Stomach smooth muscle (tissue), 2 donors: ENCODE results near the gene SP8.
A peak's percentile ranks its signal among the peaks of the same experiment; 100 is the strongest.
"Not testable (repeated sequence)": the region's sequence is repeated elsewhere in the genome, so short reads cannot be mapped to it uniquely, and the experiment has no call there.

Source experiments
- H3K27ac ChIP-seq: one replicate; pipeline ENCODE4 v1.7.0; 2013; ENCODE audit warnings: mild to moderate bottlenecking, low read length, inconsistent platforms
- H3K27me3 ChIP-seq, 2 donors: one replicate each; pipeline ENCODE4 v1.7.0; 2013; ENCODE audit warnings: low read length in 2 of 2; ENCODE audit not compliant: insufficient read depth in 2 of 2, control insufficient read depth in 1 of 2
- H3K36me3 ChIP-seq, 2 donors: one replicate each; pipeline ENCODE4 v1.7.0; 2013; ENCODE audit warnings: low read length in 2 of 2; ENCODE audit not compliant: control insufficient read depth in 2 of 2, insufficient read depth in 2 of 2
- H3K4me1 ChIP-seq: one replicate; pipeline ENCODE4 v1.7.0; 2013; ENCODE audit warnings: low read length; ENCODE audit not compliant: control insufficient read depth, insufficient read depth
- H3K4me3 ChIP-seq, 2 donors: one replicate each; pipeline ENCODE4 v1.7.0; 2013; ENCODE audit warnings: low read length in 2 of 2
- H3K9ac ChIP-seq, 2 donors: one replicate each; pipeline ENCODE4 v1.7.0; 2013; ENCODE audit warnings: low read length in 2 of 2, mild to moderate bottlenecking in 1 of 2
- H3K9me3 ChIP-seq, 2 donors: one replicate each; pipeline ENCODE4 v1.7.0; 2013; ENCODE audit warnings: low read length in 2 of 2; ENCODE audit not compliant: control insufficient read depth in 2 of 2
- donor health status: healthy.
- donor health status: Pancreatic carcinoma.

The SP8 gene

DNA sequence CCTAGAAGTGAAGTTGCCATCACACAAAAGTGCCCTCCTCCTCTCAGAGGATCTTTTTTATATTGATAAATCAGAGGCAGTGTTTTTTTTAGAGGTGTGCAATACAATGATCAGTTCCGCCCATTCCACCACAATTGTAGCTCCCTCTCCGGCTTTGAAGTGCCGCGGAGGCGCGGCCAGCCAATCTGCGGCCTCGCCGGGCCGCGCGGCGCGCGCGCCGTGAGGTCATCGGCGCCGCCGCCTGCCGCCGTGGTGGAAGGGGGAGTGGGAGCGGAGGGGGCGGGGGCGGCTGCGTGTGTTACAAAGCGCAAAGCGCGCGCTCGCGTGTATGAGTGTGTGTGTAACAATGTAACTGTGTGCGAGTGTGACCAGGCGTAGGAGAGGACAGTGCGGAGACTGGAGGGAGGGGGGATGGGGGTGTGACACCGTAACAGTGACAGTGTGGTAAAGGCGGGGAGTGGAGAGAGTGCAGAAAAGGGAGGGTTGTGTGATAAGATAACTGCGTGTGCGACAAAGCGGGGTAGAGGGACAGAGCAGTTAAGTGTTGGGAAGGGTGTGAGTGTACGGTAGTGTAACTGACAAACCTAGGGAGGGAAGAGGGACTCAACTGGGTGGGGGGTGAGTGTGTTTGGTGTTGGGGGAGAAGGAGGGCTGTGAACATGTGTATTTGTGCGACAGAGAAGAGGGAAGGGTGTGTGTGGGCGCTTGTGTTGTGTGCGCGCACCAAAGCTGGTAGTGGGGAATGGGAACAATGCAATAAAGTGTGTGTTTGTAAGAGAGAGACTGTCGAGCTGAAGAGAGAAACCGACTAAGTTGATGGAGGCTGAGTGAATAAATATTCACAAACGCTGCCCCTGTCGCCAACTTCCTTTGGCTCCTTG, at the start of gene SP8:
TSS of gene SP8 (minus strand) at position 108 of the 881 bp plus-strand sequence. CDS start at position 20, 88 bp downstream.
- Histone ChIP-seq H3K4me3 (peak within 1 kb of the TSS in 1 of 2 donors; percentile 44), H3K36me3 (no peaks in the 10 kb centered on the region), H3K27me3 (peaks cover 64 to 96% of the 10 kb centered on the region in 2 donors), H3K4me1 (peaks cover 20% of the 10 kb centered on the region), H3K27ac (no peak within 1 kb of the TSS), H3K9me3 (peaks cover 0 to 3% of the 10 kb centered on the region in 2 donors), H3K9ac (no peak within 1 kb of the TSS)

GRCh38 chr7:20836424-20836823, 49.7 kb upstream of the SP8 start:
- H3K4me3 ChIP-seq, H3K4me1 ChIP-seq, H3K27ac ChIP-seq, H3K9ac ChIP-seq, H3K9me3 ChIP-seq, H3K27me3 ChIP-seq, H3K36me3 ChIP-seq: not testable (repeated sequence)

GRCh38 chr7:20835111-20835750, 48.5 kb upstream of the SP8 start:
- Histone ChIP-seq H3K27ac (no peak overlapping the region), H3K36me3 (no peaks in the 10 kb centered on the region), H3K4me1 (no peaks in the 10 kb centered on the region), H3K27me3 (peaks cover 0 to 2% of the 10 kb centered on the region in 2 donors), H3K9ac (no peak overlapping the region), H3K9me3 (no peaks in the 10 kb centered on the region), H3K4me3 (no peak overlapping the region)

DNA sequence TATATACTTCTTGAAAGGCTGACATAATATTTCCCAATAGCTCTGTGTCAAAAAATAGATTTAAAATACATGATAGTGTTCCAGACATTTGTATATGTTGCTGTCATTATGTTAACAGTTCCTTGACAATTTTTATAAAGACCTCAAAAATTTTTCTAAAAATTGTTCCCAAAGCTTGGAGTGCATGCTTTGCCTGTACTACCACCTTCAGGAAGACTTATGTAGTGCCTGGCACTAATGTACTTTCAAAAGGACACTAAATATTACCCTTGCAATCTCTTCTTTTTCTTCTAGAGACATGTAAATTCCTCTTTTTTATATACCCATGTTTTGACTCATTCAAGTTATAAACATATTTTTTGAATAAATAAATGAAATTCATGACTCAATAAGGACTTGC, 48.0 kb upstream of the SP8 start:
- H3K4me3 ChIP-seq: no peak overlapping the region
- H3K27ac ChIP-seq: no peak overlapping the region
- H3K9me3 ChIP-seq: no peaks in the 10 kb centered on the region
- no peaks in the 10 kb centered on the region for H3K36me3 ChIP-seq
- H3K27me3 ChIP-seq: peaks cover 0 to 2% of the 10 kb centered on the region in 2 donors
- no peaks in the 10 kb centered on the region for H3K4me1 ChIP-seq
- H3K9ac ChIP-seq: no peak overlapping the region

DNA sequence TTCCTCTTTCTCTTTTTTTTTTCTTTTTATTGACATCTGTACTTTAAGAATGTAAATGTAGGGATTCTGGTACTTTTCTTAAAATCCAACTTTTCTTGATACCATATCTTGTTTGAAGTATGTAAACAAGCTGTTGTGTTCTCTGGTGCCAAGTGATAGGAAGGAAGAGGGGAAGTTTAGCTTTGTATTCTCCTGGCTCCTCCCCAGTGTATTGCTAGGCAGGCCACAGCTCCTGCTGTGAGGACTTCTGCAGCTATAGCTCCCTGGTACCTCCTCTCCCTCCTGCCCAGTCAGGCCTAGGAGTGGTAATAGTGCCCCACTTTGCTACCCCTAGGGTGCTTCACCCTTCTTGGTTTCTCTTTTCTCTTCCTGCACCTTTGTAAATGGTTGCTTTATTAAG, 45.3 kb upstream of the SP8 start:
- H3K36me3 ChIP-seq: no peaks in the 10 kb centered on the region
- H3K27ac ChIP-seq: no peak overlapping the region
- peaks cover 0 to 2% of the 10 kb centered on the region in 2 donors for H3K27me3 ChIP-seq

DNA sequence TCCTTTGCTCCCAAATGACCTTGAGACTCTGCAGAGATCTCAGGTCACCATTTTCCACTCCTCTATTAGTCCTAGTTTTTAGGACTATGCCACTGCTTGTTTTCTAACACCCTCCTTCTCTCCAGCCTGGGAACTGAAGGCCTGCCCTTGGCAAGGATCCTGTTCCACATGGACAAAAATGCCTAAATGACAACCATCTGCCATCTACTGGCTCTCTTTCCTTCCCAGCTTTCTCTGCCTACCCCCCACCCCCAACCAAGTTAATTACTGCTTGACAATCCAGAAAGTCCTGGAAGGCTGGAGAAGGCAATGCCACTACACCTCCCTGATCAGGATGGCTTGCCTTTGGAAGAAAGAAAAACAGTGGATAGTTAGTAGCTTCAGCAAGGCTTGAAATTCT, 44.8 kb upstream of the SP8 start:
- Histone ChIP-seq H3K9ac (no peak overlapping the region), H3K27me3 (peaks cover 0 to 4% of the 10 kb centered on the region in 2 donors), H3K4me3 (no peak overlapping the region), H3K27ac (no peak overlapping the region), H3K36me3 (no peaks in the 10 kb centered on the region), H3K4me1 (no peaks in the 10 kb centered on the region), H3K9me3 (no peaks in the 10 kb centered on the region)

More for the DNA sequence above, 45.3 kb upstream of the SP8 start:
- Histone ChIP-seq H3K4me3 (no peak overlapping the region), H3K9ac (no peak overlapping the region), H3K4me1 (no peaks in the 10 kb centered on the region), H3K9me3 (no peaks in the 10 kb centered on the region)

DNA sequence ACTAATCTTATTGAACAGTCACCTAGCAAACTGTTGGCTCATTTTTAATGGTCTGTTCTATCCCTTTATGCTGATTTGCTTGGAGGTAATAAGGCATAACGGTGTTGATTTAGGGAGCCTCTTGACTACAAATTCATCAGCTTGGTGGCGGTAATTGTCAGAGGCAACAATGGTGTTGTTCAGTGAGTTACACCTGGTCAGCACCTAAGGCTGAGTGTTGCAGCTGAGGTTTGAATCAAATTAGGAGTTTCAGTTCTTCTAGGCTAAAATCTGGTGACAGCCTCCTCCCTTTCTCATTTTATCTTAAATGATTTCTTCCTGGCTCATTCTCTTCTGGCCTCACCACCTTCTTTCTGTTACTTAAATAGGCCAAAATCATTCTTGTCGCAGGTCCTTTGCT, 42.3 kb upstream of the SP8 start:
- Histone ChIP-seq H3K9me3 (no peaks in the 10 kb centered on the region), H3K27me3 (peaks cover 0 to 4% of the 10 kb centered on the region in 2 donors), H3K9ac (no peak overlapping the region), H3K4me3 (no peak overlapping the region), H3K36me3 (no peaks in the 10 kb centered on the region), H3K4me1 (no peaks in the 10 kb centered on the region), H3K27ac (no peak overlapping the region)

DNA sequence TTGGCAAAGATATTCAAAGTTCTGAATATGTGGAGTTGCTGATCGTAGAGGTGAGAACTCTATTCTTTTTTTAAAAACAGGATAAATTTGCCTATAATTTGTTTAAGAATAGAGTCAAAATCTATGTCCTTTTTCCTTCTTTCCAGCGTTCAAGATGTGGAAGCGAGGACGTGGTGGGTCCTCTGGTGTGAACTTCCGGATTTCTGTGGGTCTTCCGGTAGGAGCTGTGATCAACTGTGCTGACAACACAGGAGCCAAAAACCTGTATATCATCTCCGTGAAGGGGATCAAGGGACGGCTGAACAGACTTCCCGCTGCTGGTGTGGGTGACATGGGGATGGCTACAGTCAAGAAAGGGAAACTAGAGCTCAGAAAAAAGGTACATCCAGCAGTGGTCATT, 40.5 kb upstream of the SP8 start:
- H3K4me3 ChIP-seq: no peak overlapping the region
- peaks cover 0 to 2% of the 10 kb centered on the region in 2 donors for H3K27me3 ChIP-seq
- H3K27ac ChIP-seq: no peak overlapping the region
- H3K36me3 ChIP-seq: no peaks in the 10 kb centered on the region
- H3K9me3 ChIP-seq: no peaks in the 10 kb centered on the region
- H3K9ac ChIP-seq: no peak overlapping the region
- H3K4me1 ChIP-seq: no peaks in the 10 kb centered on the region

GRCh38 chr7:20826243-20826642, 39.6 kb upstream of the SP8 start:
- Histone ChIP-seq H3K27ac (no peak overlapping the region), H3K4me1 (no peaks in the 10 kb centered on the region), H3K9ac (no peak overlapping the region), H3K9me3 (no peaks in the 10 kb centered on the region), H3K36me3 (no peaks in the 10 kb centered on the region), H3K27me3 (peaks cover 0 to 2% of the 10 kb centered on the region in 2 donors), H3K4me3 (no peak overlapping the region)

DNA sequence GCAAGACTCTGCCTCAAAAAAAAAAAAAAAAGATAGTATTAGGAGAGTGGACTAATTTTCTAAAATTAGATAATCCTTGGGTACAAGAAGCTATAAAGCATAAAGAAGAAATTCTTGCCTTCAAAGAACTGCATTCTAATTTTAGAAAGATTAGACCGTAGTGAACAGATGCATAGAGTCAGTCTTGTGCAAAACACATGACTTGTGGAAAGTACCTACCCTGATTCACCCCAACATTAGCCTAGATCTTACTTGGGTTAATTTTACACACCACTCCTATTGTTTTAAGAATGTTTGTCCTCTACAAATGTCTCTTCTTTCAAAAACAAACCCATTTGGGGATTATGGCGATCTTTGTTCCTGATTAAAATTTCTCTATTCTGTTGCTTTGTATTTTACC, 38.9 kb upstream of the SP8 start:
- no peak overlapping the region for H3K4me3 ChIP-seq
- H3K27me3 ChIP-seq: peaks cover 0 to 2% of the 10 kb centered on the region in 2 donors
- H3K36me3 ChIP-seq: no peaks in the 10 kb centered on the region
- H3K4me1 ChIP-seq: no peaks in the 10 kb centered on the region
- no peak overlapping the region for H3K9ac ChIP-seq
- no peak overlapping the region for H3K27ac ChIP-seq
- no peaks in the 10 kb centered on the region for H3K9me3 ChIP-seq

GRCh38 chr7:20821390-20821789, 34.7 kb upstream of the SP8 start:
- not testable (repeated sequence) for H3K27me3 ChIP-seq, H3K4me3 ChIP-seq, H3K9ac ChIP-seq, H3K36me3 ChIP-seq, H3K9me3 ChIP-seq, H3K4me1 ChIP-seq, H3K27ac ChIP-seq
